ENCODE data around the gene ARHGAP22.

Gene ARHGAP22

DNA sequence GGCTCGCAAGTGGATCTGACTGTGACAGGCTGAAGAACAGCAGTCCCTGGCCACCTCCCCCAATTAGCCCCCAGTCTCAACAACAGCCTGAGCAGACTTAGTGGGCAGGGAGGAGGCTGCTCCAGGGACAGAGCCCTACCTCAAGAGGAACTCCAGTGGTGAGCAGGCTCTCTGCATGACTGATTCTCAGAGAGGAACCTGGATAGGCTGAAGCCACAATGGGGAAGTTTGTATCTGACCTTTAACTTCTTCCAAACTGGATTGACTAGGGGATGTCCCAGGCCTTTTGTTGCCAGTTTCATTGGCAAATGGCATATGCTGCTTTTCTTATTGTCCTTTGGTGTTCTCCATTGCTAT is 93.0 kb downstream of the ARHGAP22 start:
- no peak for DNase-seq (ENCODE audit: low spot score)

DNA sequence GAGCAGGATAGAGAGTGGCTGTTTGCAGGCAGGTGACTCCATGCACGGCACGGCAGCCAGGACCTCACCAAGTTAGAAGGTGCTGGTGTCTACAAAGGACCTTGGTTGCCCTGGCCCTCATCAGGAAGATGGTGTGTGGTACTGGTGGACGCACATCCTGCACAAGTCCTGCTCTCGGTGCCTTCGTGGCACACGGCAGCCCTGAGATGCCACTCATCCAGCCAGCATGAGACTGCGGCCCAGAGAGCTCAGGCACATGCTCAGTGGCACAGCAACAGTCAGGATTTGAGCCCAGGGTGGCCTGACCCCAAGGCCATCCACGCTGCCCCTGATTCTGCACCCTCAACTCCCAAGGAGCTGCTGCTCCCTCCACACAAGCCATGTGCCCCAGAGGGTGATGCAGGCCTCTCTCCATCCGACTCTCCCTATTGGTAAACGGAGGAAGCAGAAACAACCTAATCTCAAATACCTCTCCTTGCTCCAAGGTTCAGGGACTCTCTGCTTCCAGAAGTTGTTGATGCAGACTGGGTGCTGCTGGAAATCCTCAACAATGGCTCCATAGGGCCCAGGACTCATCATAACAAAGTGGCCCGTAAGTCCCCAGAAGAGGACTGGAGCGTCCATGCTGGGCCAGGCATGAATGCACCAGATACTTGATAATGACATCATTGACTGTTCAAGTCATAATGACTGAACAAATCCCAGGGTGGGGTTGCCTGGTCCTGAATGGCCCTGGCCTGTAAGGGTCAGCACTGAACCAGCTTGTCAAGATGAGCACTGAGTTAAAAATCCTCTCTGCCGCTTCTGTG is 93.6 kb downstream of the ARHGAP22 start:
- DNase-seq (ENCODE audit: low spot score) = no peak

DNA sequence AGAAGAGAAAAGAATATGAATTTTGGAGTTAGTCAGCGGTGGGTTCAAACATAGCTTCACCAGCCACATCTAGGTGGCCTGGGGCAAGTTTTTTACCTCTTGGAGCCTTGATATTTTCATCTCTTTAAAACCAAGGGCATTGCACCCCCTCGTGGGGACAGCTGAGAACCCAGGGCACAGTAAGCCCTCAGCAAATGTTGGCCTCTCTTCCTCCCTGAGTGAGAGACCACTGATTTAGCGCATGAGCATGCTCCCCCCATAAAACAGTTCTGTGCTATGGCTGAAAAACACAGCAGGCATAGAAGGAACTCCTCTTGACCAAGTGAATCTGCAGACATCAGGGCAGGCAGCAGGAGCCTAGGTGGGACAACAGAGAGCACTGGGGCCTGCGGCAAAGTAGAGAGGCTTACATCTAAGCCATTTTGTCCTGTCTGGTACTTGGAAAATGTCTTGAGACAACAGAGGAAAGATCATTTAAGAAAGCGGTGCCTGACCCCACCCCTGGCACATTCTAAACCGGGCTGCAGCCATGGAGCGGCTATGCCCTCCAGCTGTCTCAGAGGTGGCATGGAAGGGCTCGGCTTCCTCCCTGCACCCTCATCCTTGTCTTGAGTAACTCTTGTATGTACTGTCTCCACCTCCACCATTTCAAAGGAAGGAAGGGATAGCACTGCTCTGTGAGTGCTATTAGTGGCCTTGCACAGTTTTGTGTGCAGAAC is 94.7 kb downstream of the ARHGAP22 start:
- DNase-seq (ENCODE audit: low spot score) = no peak

DNA sequence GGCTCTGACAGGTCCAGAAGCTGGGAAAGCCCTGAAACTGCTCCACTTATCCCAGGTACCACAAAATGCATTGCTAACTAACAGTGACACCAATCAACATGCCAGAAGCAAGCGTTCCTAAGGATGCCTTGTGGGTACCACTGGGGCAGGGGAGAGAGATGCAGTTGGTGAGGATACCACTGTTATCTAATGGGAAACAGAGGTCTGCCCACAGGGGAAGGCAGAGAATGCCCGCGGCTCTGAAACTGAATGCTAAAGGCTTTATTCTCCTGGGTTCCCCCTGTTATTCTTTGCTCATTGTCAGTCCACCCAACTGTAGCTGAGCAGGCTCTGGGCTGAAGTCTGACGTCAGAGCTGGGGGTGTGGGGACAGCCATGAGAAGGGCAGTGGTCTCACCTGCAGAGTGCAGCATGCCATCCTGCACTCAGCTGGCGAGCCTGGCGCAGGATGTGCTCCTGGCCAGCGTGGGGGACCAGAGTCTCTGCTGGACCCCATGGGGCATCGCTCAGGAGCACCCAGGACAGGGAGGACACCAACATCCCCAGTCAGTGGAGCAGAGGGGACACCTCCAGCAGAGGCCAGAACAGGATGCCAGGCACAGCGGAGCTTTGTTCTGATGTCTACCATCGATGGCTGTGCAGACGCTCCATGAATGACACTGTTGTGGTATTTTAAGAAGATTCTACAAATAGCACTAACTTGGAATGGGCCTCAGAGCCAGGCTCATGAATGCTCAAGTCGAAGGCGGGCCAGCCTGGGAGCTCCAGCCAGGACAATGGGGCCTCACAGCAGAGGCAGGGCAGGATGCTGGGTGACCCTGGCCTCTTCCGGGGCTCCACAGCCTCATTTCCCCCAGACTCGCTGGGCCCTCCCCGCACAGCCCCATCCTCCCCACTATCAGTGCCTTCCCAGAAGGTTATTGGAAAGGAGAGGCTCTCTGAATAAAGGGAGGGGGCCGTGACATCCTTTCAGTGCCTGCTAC is 95.8 kb downstream of the ARHGAP22 start:
- no peak for DNase-seq (ENCODE audit: low spot score)

DNA sequence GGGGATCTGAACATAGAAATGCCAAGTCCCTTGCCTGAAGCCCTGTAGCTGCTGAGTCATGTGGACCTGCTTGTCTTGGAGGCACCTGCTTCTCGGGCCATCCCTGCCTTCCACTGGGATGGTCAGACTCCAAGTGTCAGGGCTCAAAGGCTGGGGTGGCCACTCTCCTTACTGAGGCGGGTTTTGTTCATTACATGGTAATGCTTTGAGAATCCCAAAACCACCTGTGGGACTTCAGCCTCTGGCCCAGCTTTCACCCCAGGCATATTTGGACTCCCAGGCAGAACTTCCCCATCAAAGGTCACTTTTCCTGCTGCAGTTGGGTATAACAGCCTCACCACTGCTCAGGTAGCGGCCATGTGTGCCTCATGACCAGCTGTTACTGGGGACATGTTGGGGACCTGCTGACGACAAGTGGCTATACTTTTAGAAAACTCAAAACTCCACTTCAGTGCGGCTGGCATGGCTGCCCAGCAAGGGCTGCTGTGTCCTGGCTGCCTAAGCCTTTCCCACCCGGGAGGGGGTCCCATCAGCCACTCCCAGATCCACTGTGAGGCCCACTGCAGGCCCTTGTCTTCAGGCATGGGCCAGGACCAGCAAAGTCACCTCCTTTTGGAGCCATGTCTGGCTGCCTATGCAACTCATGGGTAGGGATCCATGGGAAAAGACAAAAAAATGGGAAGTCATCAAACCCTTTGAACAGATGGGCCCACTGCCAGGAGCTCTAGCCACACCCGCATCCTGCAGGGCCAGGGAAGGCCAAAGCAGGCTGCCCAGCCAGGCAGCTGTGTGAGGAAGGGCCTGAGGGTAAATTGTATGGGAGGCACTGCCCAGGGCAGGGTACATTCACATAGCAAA is 96.7 kb downstream of the ARHGAP22 start:
- no peak for DNase-seq (ENCODE audit: low spot score)

DNA sequence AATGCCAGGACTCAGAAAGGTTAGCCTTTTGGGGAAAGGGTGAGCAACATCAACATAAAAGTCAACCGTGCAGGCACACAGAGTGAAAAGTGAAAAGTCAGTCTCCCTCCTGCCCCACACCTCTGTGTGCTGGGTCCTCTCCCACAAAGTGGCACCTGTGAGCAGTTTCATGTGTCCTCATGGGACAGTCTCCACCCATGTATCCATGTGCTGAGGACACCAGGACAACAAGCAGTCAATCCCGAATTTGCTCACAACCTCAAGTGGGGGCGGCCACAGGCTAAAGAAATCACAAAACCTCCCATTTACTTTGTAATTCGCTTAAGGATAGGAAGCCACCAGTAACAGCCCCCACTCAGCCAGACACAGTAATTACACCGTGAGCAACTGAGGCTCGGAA is 97.4 kb downstream of the ARHGAP22 start:
- DNase-seq (ENCODE audit: low spot score) = no peak

DNA sequence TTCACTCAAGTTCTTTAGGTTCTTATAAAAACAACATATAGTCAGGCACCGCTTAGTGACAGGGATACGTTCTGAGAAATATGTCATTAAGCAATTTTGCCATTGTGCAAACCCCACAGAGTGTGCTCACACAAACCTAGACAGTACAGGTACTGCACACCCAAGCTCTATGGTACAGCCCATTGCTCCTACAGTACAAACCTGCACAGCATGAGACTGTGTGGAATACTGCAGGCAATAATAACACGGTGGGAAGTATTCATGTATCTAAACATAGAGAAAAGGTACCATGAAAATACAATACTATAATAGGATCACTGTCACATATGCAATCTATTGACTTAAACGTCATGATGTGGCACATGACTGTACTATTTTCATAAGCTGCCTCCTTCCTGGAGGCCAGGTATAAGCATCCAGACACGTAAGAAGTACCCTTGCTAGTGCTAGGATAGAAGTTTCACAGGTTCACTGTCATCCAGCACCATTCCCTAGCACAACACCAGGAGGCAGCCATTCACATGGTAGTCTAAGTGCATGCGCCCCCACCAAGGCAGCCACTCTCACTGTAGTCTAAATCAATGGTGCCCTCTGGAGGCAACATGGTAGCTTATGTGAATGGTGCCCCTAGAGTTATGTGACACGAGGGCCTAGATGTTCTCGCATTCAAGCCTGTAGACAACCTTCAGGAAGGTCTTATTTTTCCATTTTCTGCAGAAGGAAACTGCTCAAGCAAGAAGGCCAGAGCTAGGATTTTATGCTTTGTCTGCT is 98.5 kb downstream of the ARHGAP22 start:
- DNase-seq (ENCODE audit: low spot score) = no peak

DNA sequence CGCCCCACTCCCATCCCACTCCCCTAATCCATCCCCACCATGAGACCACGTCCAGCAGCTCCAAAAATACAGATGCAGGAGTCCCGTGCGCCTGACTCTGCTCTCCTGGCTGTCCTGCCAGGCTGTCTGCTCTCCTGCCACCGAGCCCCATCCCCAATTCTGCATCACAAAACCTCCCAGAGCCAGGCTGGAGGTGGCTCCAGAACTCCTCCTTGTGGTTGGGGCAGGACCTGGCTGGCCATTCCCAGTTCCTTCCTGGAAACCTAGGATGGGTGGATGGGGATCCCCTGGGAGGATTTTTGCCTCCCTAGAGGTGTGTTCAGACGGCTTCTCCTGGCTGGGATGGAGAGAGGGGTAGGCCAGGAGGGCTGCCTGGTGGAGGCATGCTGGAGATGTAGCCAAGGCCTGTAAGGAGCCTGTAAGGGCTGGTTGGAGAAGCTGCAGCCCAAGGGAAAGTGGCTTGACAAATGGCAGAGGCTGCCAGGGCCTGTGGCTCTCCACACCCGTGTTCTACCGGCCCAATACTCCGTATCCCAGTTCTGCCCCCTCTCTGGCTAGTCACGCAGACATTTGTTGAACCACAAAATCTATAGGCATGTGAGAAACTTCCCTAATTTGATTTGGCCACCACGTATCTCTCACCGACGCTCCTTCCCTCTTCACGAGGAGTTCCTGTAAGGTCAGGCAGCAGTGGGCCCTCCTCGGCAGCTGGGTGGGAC is 99.3 kb downstream of the ARHGAP22 start:
- DNase-seq (ENCODE audit: low spot score) = no peak

DNA sequence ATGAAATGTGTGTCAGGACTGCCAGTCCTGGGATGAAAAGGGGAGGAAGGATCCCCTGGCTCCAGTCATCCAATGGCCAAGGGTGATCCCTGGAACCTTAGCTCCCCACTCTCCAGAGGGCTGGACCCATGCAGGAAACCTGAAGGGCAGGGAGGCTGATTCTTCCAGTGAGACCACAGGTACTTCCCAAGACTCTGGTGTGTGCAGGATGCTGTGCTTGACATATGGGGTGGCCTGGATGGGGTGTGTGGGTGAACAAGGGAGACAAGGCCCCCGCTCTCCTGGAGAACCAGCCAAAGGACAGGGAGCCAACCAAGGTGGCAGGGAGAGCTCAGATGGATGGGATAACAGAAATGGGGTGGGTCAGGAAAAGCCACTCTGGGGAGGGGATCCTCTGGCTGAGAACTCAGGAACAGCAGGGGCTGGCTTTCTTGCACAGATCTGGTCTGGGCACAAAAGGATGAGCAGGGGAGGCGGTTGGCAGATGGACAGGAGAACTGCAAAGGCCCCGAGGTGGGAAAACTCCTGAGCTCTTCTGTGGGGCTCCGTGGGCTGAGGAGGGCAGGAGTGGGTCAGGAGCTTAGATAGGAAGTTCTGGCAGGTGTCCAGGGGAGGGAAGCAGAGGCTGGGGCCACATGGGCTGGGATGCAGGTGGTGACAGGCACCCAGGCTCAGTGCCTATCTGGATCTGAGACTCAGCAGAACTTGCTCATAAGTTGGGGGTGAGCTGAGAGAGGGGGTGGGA is 100.6 kb downstream of the ARHGAP22 start:
- no peak for DNase-seq (ENCODE audit: low spot score)

DNA sequence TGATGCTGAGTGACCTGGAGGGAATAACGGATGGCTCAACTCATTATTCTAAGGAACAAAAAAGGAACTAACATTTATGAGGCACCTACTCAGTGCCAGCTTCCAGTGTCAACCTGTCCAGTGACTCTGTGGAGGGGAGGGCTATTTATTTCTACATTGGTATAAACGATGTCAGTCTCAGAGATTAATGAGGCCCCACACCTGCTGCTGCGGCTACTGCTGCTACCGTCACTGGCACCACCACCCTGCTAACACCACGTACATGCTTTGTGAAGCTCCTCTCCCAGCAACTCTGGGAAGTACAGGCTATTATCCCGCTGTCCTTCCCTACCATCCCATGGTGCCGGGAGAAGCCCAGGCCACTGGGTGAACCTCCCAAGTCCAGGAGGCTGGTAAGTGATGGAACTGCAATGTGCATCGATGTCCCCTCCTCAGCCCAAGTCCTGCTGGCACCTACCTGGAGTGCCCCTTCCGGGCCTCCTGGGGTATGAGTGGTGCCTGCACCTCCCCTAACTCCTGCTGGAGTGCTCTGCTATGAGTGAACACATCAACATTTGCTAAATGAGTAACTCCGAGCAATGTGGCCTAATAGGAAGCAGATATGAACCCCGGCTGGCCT is 101.5 kb downstream of the ARHGAP22 start:
- no peak for DNase-seq (ENCODE audit: low spot score)

DNA sequence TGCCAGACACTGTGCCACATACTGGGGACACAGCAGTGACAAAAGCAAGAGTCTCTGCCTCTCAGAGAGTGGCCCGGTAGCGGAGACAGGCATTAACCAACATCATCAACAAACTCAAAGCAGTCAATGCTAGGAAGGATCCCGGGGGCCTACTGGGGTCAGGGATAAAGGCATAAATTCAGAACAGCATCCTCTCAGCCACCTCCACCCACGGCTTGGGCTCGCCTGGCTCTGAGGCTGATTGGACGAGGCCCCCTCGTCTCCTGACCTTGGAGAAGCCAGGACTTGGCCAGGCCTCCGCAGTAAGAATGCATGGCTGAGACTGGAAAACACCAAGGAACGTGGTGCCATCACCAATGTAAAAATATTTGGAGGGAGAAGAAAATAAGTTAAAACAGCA is 102.1 kb downstream of the ARHGAP22 start:
- no peak for DNase-seq (ENCODE audit: low spot score)

DNA sequence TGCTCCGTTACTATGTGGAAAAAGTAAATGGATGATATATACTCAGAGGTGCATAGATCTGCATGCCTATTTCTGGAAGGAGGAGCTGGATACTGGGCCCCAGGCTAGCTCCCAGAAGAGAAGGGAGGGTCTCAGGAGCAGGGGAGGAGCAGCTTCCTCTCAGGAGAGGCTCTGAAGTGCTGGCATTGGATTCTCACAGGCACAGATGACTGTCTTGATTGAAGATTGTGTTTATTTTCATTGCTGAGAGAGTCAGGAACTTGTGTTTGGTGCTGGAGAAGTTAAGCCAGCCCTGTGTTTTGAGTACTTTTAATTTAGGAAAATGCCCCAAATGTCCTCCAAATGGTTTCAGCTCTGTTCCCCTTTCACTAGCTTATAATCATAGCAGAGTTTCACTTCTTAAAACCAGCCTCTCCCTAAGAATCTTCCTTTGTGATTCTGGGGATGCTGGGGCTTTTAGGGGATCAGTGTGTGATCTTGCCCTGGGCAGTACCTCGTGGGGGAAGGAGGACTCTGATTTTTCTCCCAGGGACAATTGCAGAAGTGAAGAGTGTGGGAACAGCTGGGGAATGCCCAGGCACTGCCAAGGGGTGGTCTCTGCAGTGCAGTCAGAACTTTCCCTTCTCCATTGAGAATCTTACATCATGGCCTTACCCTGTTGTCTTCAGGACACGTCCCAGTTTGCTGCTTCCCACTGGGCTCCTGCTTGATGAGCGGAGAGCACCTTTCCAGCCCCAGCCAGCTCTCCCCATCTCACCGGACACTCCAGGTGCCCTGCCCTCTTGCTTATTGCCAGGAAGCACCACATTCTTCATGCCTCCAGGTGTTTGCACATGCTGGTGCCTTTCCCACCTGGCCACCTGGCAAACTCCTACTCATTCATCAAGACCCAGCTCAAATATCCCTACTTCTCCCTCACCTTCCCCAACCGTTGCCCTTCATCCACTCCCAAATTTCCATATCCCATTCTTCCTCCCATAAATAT is 102.8 kb downstream of the ARHGAP22 start:
- no peak for DNase-seq (ENCODE audit: low spot score)

DNA sequence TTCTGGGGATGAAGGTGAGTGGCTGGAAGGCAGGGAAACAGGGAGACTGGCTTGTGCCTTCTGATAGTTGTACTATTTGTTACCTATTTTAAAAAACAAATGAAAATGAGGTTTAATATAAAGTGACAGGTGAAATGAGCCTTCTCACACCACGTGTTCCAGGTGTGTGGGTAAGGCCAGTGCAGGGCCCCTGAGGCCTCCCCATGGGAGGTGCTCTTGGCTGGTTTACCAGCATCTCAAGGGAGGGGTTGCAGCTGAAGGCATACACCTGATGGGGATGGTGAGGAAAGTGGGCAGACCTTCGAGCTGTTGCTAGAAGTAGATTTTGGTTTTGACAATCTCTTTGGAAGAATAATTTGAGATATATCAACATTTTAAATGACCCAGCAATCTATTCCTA is 103.6 kb downstream of the ARHGAP22 start:
- DNase-seq (ENCODE audit: low spot score) = no peak

DNA sequence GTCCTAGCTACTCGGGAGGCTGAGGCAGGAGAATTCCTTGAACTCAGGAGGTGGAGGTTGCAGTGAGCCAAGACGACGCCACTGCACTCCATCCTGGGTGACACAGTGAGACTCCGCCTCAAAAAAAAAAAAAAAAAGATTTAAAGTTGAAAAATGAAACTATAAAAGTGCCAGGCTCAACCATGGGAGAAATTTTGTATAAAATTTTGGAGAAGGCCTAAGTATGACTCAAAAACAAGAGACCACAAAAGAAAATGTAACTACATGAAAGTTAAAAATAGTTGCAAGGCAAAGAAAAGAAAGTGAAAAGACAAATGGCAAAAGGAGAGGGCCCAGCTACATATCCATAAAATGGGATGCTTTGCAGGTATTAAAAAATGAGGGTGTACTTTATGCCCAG is 104.1 kb downstream of the ARHGAP22 start:
- no peak for DNase-seq (ENCODE audit: low spot score)

DNA sequence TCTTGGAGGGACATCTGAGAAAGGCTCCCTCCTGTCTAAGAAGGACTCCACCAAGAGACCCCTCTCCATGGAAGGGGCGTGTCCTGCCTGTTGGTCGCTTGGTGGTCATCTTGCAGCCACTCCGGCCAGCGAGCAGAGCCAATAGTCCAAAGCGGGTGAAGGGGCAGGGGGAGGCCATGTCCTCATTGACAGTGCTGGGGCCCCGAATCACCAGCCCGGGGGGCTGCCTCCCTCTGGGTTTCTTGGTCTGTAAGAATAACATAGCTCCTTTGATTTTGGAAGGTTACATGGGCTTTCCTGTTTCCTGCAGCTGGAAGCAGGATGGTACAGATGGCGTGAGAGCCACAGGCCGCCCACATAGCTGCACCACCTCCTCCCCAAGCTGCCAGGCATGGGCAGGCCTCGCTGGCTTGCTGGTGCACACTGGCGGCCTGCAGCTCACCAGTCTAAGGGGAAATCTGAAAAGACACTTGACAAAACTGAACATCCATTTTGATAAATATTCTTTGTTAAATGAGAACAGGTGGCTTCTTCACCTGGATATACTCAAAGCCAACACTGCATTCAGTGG is 105.8 kb downstream of the ARHGAP22 start:
- no peak for DNase-seq (ENCODE audit: low spot score)

DNA sequence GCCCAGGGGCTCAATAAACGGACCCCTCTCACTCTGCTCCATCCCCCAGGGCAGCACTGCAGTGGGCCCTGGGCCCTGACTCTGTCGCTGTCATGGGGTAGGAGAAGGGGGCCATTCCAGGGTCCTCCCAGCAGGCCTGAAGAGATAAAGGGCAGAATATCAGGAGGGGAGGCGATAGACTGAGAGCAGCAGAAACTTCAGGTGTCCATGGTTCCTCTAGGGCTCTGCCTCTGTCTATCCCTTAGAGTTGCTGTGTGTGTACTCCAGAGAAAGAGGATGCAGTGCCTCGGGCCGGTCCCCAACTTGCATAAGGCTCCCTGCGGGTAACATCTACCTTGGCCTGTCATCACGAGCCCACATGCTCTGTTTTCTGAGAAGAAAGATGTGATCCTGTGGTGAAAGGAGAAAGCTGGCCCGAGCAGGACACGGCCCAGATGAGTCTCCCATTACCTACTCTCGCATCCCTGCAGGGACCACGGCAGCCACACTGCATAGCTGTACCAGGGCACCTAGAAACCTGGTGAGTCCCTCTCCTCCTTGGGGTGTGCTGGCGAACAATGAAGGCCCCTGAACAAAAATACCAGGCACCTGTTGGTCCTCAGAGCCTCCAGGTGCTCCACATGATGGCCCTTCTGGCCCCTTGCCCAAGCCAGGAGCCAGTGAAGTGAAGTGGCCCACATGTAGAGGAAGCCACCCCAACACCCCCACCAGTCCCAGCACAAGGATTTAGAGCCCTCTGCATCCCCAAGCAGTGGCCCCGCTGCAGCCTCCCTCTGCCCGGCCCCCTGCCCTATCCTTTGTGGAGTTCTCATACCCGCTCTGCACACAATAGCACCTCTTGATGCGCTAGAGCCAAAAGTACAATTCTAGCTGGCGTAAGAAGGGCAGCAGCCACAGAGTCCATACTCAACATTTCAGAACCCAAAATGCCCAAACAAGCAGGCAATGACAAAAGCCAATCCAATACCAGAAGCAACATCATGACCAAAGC is 106.8 kb downstream of the ARHGAP22 start:
- DNase-seq (ENCODE audit: low spot score) = no peak
